Measurements from ENCODE around the gene VDR. TPM values are rescaled to one million over a fixed set of nuclear protein-coding genes. Genes with fewer than 3 reads are reported as not detected.

The VDR gene
- total and polyA plus RNA-seq, 10 donors = 0.70 to 10.5 (median 5.7) TPM

GRCh38 chr12:47794679-47795078, 110.1 kb downstream of the VDR start:
- Histone ChIP-seq H3K27ac (no peak overlapping the region), H3K4me1 (peaks cover 4 to 23% (median 11%) of the 10 kb centered on the region in 6 donors), H3K36me3 (peaks cover 20 to 100% (median 90%) of the 10 kb centered on the region in 6 donors), H3K4me3 (no peak overlapping the region), H3K27me3 (replicated peaks in 1 of 7) (no peaks in the 10 kb centered on the region), H3K9me3 (no peaks in the 10 kb centered on the region)
- 95 to 96% (median 96%) methylated on average over 9 of the region's 9 CpGs for WGBS, 5 donors
- TF ChIP-seq POLR2AphosphoS5 (IDR thresholded peaks at IDR 0.05) (peak in 1 of 3 donors; percentile 39), POLR2A (IDR thresholded peaks at IDR 0.05) (no peak)
- no peak for DNase-seq
- intact Hi-C loops (cut with DNase I; ENCODE audit: low total_unique reads) = no loop called here

- WGBS, 5 donors = 89 to 94% (median 89%) methylated on average over 9 to 15 of the region's 15 CpGs
- TF ChIP-seq POLR2AphosphoS5 (IDR thresholded peaks at IDR 0.05) (peak in 2 of 3 donors; percentile 18 to 52), CTCF (IDR thresholded peaks at IDR 0.05 in 8 of 11, conservative IDR thresholded peaks at IDR 0.05 in 3 of 11) (no peak)
- no peak for DNase-seq
- Histone ChIP-seq H3K27ac (peak overlapping the region in 1 of 8 donors; percentile 20), H3K36me3 (peaks cover 22 to 100% (median 98%) of the 10 kb centered on the region in 6 donors), H3K9me3 (no peaks in the 10 kb centered on the region), H3K4me3 (no peak overlapping the region), H3K27me3 (replicated peaks in 1 of 7) (no peaks in the 10 kb centered on the region), H3K4me1 (peaks cover 0 to 9% (median 2%) of the 10 kb centered on the region in 6 donors)
- intact Hi-C loops (cut with DNase I; ENCODE audit: low total_unique reads) = no loop called here
These were observed 111.6 kb downstream of the VDR start for GRCh38 chr12:47793015-47793681.

- peaks cover 0 to 6% (median 0%) of the 10 kb centered on the region in 6 donors for H3K4me1 ChIP-seq
- WGBS, 5 donors = 92 to 100% (median 95%) methylated on average over 2 to 16 of the region's 16 CpGs
These were observed 112.9 kb downstream of the VDR start for GRCh38 chr12:47791874-47792273.

More at GRCh38 chr12:47791874-47792273, 112.9 kb downstream of the VDR start:
- H3K27ac ChIP-seq = peak overlapping the region in 1 of 8 donors; percentile 33
- no peak overlapping the region for H3K4me3 ChIP-seq
- TF ChIP-seq POLR2A (IDR thresholded peaks at IDR 0.05) (no peak), POLR2AphosphoS5 (IDR thresholded peaks at IDR 0.05) (no peak), CTCF (IDR thresholded peaks at IDR 0.05 in 8 of 11, conservative IDR thresholded peaks at IDR 0.05 in 3 of 11) (no peak)
- H3K27me3 ChIP-seq (replicated peaks in 1 of 7) = no peaks in the 10 kb centered on the region
- H3K9me3 ChIP-seq = no peaks in the 10 kb centered on the region
- intact Hi-C loops (cut with DNase I; ENCODE audit: low total_unique reads) = no loop called here
- peaks cover 30 to 100% (median 100%) of the 10 kb centered on the region in 6 donors for H3K36me3 ChIP-seq
- DNase-seq = peak; percentile 70

Other genes with a start within 250 kb of the VDR start
- 10 to 100 TPM; 15.8 to 35.5 (median 27.1) TPM for gene RPAP3, start 199.0 kb downstream of the VDR start, total RNA-seq
- 10 to 100 TPM; 12.2 to 15.2 (median 14.4) TPM for gene RPAP3, start 199.0 kb downstream of the VDR start, polyA plus RNA-seq
- under 1 TPM in 3 of 7 donors, not detected in 4; 0.32 to 0.92 (median 0.70) TPM for gene ENDOU, start 179.5 kb downstream of the VDR start, total RNA-seq
- under 1 TPM; 0.05 to 0.16 (median 0.13) TPM for gene ENDOU, start 179.5 kb downstream of the VDR start, polyA plus RNA-seq
- 10 to 100 TPM; 50.6 to 84.3 (median 57.8) TPM for gene RAPGEF3, start 146.1 kb downstream of the VDR start, total RNA-seq
- gene RAPGEF3, start 146.1 kb downstream of the VDR start, polyA plus RNA-seq = 100 to 1,000 TPM in 1 of 3 donors, 10 to 100 TPM in 2; 21.4 to 116 (median 64.3) TPM
- gene SLC48A1, start 131.8 kb downstream of the VDR start, total RNA-seq = 10 to 100 TPM; 20.2 to 66.4 (median 42.3) TPM
- gene SLC48A1, start 131.8 kb downstream of the VDR start, polyA plus RNA-seq = 10 to 100 TPM in 1 of 3 donors, 1 to 10 TPM in 2; 8.4 to 24.1 (median 9.5) TPM
- gene HDAC7, start 85.1 kb downstream of the VDR start, total RNA-seq = 100 to 1,000 TPM in 5 of 7 donors, 10 to 100 TPM in 2; 74.9 to 158 (median 132) TPM
- gene HDAC7, start 85.1 kb downstream of the VDR start, polyA plus RNA-seq = 10 to 100 TPM; 39.6 to 76.7 (median 52.2) TPM
- 100 to 1,000 TPM in 4 of 7 donors, 10 to 100 TPM in 3; 37.6 to 124 (median 109) TPM for gene TMEM106C, start 58.6 kb upstream of the VDR start, total RNA-seq
- gene TMEM106C, start 58.6 kb upstream of the VDR start, polyA plus RNA-seq = 10 to 100 TPM; 30.1 to 49.1 (median 40.2) TPM
- under 1 TPM in 3 of 7 donors, not detected in 4; 0.37 to 0.49 (median 0.47) TPM for gene COL2A1, start 99.5 kb upstream of the VDR start, total RNA-seq
- not detected for gene COL2A1, start 99.5 kb upstream of the VDR start, polyA plus RNA-seq
- gene SENP1, start 201.1 kb upstream of the VDR start, total RNA-seq = 10 to 100 TPM; 23.3 to 37.4 (median 26.1) TPM
- 1 to 10 TPM; 3.7 to 4.7 (median 4.1) TPM for gene SENP1, start 201.1 kb upstream of the VDR start, polyA plus RNA-seq
- gene PFKM, start 214.4 kb upstream of the VDR start, total RNA-seq = 10 to 100 TPM; 27.7 to 52.5 (median 36.9) TPM
- gene PFKM, start 214.4 kb upstream of the VDR start, polyA plus RNA-seq = 10 to 100 TPM; 13.6 to 22.1 (median 18.0) TPM

Measured in spleen (tissue), 11 donors.